Nucleus accumbens (tissue), 56 donors: Measurements from ENCODE around the gene SMARCC2.

Source experiments
- DNase-seq, 56 donors: peaks; one replicate each; lab custom pipeline; 2025; lab: John Stamatoyannopoulos, UW

The SMARCC2 gene

DNA sequence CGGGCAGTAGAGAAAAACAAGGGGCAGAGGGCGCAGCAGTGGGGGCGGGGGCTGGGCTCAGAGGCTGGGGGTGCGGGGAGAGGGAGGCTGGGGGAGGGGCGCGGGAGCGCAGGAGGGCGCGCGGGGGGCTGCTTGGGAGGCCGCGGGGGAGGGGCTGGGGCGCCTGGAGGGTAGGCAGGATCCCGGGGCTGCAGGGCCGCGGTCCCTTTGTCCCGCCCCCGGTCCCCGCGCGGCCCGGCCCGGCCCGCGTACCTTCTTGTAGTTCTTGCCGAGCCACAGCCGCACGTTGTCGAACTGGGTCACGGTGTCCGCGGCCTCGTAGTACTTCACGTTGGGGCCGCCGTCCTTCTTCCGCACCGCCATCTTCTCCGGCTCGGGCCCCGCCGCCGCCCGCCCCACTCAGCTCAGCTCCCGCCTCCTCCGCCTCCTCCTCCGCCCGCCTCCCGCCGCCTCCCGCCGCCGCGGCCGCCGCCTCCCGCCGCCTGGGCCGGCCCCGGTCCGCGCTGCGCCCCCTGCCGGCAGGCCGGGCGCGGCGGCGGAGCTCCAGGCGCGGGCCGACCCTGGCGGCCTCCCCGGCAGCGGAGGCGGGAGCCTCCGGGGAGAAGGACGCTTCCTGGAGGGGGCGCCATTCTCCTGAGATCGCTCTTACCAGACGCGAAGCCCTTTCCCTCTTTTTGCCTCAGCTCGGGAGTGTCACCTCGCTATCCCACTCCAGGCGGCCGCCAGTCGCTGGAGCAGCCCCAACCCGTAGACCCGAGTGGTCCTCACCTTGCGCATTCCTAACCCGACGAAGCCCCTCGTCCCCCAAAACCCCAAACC, at the start of gene SMARCC2:
SMARCC2 (minus strand) TSS at position 385 of the 819 bp plus-strand sequence; CDS start at position 363, 22 bp downstream.
- DNase-seq, result peak in 54 of 56 donors; percentile 22 to 91 (median 70)

- DNase-seq, result no peak
These were observed 48.3 kb upstream of the SMARCC2 start for GRCh38 chr12:56237552-56237951.

DNA sequence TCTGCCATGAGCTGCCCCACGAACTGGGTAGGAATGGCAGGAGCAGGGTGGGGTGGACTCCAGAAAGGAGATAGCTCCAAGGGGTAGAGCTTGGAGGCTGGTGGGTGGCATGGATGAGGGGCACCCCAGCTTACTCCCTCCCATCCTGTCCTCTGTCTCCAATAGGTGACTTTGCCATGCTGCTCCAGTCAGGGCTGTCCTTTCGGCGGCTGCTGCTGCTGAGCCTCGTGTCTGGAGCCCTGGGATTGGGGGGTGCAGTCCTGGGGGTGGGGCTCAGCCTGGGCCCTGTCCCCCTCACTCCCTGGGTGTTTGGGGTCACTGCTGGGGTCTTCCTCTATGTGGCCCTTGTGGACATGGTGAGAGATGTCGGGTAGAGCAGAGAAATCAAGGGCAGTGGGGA, 47.7 kb upstream of the SMARCC2 start:
- DNase-seq, result no peak

DNA sequence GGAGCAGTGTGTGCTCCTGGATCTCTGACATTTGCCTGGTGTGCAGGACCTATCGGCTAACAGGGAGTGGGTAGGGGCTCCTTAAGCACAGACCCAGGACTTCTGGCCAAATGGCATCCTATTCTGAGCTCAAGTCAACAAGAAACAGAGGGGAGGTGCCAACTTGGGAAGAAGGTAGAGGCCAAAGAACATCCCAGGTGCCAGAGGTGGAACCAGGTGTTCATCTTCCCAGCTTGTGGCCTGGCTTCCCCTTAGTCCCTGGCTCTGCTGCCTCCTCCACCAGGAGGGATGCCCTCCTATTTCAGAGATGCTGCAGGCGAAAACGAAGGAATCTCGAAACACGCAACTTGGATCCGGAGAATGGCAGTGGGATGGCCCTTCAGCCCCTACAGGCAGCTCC, 46.8 kb upstream of the SMARCC2 start:
- no peak for DNase-seq

DNA sequence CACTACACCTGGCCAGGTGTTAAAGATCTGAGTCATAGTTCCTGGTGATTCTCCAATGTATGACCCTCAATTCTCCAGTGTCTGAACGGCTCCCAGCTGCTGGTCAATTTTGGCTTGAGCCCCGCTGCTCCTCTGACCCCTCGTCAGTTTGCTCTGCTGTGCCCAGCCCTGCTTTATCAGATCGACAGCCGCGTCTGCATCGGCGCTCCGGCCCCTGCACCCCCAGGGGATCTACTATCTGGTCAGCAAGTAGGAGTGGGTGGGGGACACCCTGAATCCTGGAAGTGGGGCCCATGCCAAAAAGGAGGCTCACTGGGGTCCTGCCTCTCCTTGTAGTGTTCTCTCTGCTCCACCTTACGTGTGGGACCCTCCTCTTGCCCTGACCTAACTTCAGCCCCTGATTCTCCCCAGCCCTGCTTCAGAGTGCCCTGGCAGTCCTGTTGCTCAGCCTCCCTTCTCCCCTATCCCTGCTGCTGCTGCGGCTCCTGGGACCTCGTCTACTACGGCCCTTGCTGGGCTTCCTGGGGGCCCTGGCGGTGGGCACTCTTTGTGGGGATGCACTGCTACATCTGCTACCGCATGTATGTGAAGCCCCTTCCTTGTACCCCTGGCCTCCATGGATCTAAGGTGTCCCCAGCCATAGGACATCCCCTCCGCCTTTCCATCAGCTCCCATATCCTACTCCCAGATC, 45.6 kb upstream of the SMARCC2 start:
- DNase-seq, result no peak

DNA sequence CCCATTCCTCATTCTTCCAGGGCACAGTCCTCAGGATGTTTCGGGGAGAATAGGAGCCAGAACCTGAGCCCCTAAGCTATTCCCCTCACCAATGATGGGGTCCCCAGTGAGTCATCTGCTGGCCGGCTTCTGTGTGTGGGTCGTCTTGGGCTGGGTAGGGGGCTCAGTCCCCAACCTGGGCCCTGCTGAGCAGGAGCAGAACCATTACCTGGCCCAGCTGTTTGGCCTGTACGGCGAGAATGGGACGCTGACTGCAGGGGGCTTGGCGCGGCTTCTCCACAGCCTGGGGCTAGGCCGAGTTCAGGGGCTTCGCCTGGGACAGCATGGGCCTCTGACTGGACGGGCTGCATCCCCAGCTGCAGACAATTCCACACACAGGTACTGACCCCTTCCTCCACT, 41.9 kb upstream of the SMARCC2 start:
- no peak for DNase-seq

GRCh38 chr12:56230432-56231183, 41.3 kb upstream of the SMARCC2 start:
- no peak for DNase-seq

DNA sequence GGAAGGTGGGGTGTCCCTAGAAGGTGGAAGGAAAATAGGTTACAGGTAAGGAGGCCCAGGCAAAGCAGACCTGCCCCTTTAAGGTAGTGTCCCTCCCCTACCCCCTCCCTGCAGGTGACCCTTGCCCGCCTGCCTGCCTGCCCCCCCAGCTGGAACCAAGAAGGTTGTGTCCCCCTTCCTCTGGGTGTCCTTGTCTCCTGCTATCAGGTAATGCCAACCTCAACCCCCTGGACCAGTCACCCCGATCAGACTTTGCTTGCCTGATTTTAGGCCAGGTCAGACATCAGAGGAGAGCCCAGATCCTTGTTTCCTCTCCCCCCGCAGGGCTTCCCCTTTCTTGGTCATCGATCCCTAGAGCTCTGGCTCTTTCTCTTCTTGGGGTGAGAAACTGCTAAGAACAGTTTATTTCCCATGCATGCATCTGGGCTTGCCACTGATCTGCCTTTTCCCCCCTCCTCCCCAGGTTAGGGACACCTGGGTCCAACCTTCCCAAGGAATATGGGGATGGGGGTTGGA, 40.7 kb upstream of the SMARCC2 start, which contains the start of gene SLC39A5:
SLC39A5 (plus strand) TSS at position 136 of the 516 bp plus-strand sequence. CDS start 1,224 bp downstream, outside the sequence.
- DNase-seq, result no peak

DNA sequence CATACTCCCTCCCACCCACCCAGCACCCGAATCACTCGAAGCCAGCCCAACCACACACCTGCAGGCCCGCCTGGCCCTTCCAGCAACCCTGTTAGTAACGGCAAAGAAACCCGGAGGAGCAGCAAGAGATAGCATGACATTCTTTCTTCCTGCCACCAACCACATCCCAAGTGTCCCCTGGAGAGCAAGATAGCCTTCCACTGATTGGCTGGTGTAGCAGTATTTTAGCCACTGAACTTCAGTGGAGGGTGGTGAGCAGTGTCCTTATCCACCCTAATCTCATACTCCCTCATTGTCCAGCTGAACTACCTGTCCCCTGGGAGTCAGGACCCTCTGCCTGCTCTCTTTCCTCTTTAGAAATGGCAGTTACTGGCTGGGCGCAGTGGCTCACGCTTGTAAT, 39.8 kb upstream of the SMARCC2 start:
- DNase-seq, result no peak

GRCh38 chr12:56224954-56225353, 35.7 kb upstream of the SMARCC2 start:
- no peak for DNase-seq

- peak; percentile 73 to 99 (median 95) for DNase-seq
These were observed 34.9 kb upstream of the SMARCC2 start, which contains the start of gene NABP2 for GRCh38 chr12:56224102-56224701. TSS of gene NABP2 (plus strand) at chr12:56224342. CDS start at chr12:56224857, 515 bp downstream.

DNA sequence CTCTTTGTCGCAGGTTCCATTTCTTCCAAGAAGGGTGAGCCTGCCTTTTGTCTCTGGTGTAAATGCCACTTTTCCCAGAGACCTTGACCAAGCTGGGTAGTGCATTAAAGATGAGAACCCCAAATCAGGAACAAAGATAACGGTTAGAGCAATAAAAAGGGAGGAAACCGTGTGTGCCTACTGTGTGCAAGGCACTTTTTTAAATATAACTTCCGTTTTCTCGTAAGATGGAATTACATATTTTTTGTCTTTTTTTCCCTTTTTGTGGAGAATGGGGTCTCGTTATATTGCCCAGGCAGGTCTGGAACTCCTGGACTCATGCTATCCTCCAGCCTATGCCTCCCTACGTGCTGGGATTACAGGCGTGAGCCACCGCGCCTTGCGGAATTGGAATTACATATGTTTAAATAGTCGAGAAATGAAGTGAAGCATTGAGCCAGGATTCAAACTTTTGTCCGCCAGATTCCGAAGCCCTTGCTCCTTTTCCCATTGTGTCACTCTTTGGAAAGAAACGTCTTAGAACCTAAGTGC, 34.4 kb upstream of the SMARCC2 start:
- DNase-seq, result no peak

GRCh38 chr12:56222531-56222895, 33.2 kb upstream of the SMARCC2 start:
- DNase-seq, result no peak

- DNase-seq, result peak; percentile 79 to 98 (median 95)
These were observed 32.7 kb upstream of the SMARCC2 start, which contains the start of gene RNF41 for GRCh38 chr12:56221757-56222530. TSS of gene RNF41 (minus strand) at chr12:56221922. CDS start at chr12:56214047, 7,875 bp downstream.

DNA sequence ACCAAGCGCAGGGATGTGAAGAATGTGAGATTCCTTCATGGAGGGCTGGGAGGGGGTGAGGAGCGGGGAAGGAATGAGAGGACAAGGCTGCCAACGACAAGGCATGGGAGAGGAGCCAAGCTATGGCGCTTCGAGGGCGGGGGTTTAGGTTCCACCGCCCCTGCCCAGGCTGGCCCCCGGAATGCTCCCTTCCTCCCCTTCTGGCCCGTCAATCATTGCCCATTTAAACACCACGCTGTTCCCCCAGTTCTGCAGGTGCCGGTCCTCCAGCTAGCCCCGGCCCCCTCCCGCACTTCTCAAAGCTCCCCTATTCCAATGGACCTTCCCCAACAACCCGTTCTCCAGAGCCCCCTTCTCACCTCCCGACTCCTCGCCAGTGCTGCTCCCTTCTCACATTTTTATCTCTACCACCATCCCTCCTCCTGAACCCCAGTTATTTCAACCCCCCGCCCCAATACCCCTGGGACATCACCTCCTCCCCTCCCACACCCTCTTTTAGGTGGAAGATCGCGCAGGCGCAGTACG, 32.0 kb upstream of the SMARCC2 start:
- peak in 37 of 56 donors; percentile 18 to 66 (median 49) for DNase-seq

- peak in 2 of 56 donors; percentile 8 to 60 for DNase-seq
These were observed 31.4 kb upstream of the SMARCC2 start for GRCh38 chr12:56220611-56221231.

GRCh38 chr12:56219840-56220239, 30.6 kb upstream of the SMARCC2 start:
- no peak for DNase-seq

GRCh38 chr12:56216461-56216860, 27.2 kb upstream of the SMARCC2 start:
- no peak for DNase-seq
